NCI-H2029 treated with DMSO at 0.1 percent for 48 hours (cell line): ENCODE results near the gene NELL1.

Experiments used
- DNase-seq: peaks from one replicate; lab custom pipeline; 2025; lab: John Stamatoyannopoulos, UW

NELL1 gene

DNA sequence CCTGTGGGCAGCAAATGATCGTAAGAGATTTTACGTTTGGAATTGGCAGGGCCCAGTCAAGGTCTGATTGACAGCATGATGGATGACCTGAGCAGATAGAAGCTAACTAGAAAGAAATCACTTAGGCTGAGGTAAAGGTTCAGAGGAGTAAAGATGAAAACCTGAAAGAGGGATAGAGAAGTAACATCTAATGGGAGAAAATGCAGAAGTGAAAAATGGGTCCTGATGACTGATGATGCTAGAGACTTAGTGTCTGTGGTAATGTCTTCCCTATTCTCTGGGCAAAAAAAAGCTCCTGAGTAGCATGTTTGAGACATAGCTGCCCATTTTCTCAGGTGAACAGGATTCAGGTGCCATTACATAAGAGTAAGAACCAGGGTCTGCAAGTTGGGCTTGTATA, 894.7 kb downstream of the NELL1 start:
- DNase-seq: no peak

DNA sequence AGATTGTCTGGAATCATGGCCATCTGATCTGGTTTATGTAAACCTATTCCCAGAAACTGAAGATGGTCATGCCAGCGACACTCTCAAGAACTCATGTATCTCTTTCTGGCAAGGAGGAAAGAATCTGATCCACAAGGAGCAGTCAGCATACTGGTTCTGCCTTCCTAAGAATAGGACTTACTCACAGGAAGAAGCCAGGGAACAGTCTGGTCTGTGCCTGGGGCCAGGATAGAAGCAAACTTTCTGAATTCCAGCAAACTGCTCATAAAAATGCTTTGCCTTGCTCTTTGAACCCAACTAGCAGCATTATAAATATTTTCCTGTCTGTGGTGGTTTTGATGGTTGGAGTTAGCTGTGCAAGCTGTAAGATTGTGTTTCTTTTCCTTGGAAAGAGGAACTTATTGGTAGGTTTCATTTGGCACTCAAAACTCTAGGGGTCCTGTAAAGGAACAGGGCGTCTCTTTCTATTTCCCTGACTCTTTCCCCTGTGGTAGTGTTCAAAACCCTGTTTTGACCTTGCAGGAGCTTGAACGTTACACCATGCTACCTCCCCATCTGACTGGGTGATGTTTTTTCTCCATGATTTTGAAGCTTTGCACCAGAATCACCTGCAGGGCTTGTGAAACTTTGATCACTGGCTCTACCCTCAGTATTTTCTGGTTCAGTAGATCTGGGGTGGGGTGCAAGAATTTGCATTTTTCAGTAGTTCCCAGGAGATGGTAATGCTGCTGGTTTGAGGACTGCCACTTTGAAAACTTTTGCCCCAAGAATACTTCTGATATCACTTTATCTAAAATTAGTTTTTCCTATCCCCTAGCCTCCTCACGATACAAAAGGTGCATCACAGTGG, 895.7 kb downstream of the NELL1 start:
- no peak for DNase-seq

DNA sequence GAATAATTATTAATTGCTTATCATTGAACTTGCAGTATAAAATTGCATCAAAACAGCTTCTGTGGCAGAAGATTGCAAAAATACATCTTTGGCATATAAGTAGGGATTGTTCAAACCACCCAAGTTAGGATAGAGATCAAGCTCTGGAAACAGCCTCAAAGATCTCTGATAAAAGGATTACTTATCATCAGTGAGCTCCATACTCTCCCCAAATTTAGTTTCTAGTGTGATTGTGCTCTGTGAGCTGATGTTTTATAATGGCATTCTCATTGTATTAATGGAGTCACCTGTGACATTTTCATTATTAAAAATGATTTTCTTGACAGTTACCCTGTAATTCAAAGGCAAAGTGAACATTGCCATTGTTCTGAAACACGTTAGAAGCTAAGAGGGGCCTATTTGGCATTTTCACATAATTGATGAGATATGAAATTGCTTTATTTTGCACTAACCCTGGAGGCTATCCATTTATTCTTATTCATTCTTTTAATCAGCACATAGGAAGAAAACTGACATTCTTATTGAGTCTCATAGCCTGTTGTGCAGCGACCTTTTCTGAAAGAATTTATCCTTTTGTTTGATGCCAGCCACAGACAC, 897.2 kb downstream of the NELL1 start:
- DNase-seq: no peak

DNA sequence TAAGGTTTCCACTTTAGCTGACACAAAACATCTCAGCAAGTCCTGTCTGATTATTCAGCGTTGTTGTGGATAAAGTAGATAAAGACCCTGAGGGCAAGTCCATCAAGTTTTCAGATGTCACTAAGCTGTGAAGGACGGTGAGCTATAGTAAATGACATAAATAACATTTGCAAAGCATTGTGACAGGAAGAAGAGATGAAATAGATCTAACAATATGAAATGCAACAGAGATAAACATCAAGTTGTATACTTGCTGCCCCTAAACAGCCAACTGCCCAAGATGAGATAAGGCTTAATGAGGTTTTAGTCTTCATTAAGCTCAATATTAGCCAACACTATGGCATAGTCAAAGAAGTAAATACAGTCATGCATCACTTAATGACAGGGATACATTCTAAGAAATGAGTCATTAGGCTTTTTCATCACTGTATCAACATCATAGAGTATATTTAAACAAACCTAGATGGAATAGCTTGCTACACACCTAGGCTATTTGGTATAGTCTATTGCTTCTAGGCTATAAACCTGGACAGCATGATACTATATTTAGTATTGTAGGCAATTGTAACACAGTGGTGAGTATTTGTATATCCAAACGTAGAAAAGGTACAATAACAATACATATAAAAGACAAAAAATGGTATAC, 898.4 kb downstream of the NELL1 start:
- no peak for DNase-seq

DNA sequence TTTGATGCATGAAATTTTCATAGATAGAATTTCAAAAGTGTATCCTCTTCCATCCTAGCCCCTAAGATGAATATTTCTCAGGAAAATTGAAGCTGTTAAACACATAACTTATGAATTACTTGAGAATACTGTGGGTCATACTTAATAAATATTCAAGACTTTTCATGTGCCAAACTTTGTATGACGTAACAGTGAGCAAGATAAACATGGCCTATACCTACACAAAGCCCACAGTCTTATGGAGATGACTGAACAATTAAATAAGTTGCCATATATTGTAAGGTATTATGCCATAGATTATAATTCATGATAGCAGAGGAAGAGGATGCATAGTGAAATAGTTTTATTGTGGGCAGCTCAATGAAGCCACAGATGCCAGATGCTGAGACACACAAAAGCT, 902.8 kb downstream of the NELL1 start:
- DNase-seq: no peak

DNA sequence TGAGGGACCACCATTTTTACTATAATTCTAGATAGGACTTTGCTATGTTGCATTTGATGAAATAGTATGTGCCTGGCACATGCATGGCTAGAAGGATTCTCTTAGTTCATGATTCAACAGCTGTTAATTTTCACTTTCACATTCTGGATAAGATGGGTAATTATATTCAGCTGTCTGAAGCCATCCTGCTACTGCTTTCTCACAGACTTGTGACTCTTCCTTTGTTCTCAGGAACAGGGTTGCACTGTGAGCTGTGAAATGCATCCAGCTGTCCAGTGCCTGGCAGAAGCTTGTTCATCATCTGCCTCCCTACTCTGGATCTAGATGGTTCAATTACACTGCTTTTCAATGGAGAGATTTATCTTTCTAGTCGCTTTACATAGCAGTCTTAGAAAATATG, 913.4 kb downstream of the NELL1 start:
- DNase-seq: no peak

DNA sequence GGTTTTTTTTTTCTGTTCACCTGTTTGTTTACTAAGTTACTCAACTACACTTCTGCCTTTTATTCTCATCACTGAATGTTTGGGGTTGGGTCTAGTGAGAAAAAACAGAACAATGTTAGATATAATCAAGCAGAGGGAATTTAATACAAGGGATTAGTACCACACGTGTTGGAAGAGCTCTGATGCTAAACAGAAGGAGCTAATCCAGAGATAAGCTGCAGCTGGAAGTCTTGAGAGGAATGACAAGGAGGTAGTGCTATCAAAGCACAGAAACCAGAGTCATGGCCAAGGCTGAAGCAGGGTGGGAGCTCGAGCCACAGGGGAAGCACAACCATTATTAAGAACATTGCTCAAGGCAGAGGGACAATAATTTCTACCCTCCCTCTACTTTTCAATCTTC, 919.4 kb downstream of the NELL1 start:
- DNase-seq: no peak

DNA sequence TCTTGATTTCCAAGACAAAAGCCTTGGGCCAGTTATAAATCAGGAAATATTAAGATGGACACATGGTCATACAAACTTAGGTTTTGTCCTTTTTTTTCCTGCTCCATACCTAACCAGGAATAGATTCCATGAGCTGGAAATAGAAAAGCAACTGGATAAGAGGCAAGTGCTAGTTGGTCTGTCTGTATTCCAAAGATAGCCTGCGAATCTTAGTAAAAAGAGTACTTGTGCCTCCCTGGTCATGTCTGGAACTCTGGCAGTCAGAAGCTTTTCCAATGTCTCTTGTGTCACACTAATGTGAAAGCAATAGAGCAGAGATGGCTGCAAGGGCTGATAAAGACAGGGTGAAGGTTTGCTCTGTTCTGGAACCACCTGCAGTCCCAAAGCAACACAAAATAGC, 933.3 kb downstream of the NELL1 start:
- DNase-seq: no peak

DNA sequence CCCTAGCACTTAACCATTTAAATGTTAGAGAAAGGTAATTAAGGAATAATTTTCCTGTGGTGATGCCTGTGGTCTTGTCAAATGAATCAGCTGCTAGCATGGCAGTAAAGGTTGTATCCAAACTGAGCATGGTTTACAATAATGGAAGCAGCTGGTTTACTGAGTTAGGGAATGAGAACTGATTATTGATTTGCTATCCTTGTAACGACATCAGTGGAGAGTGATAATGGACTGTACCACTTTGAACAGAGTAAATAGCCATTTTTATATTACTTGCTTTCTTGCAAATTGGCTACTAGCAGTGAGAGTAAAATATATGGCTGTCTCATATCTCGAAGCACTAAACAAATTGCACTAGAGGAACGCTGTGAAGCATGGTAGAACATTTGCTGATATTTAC, 934.5 kb downstream of the NELL1 start:
- no peak for DNase-seq

DNA sequence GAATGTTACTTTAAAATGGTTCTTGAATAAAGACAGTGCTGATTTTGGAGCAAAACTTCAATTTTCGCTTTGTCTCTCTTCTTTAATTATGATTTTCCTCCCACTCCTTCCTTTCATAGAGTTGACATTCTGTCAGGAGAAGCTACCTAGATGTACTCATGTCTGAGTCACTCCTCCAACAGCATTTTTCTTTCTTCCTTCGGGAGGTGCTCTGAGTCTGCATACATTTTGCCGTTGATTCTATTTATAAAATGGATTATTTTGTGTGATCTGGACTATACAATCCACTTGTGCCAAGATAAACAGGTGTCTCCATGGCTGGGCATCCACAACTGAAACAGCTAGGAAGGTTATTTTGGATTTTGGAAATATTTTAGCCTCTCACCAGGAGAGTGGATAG, 935.2 kb downstream of the NELL1 start:
- DNase-seq: no peak

DNA sequence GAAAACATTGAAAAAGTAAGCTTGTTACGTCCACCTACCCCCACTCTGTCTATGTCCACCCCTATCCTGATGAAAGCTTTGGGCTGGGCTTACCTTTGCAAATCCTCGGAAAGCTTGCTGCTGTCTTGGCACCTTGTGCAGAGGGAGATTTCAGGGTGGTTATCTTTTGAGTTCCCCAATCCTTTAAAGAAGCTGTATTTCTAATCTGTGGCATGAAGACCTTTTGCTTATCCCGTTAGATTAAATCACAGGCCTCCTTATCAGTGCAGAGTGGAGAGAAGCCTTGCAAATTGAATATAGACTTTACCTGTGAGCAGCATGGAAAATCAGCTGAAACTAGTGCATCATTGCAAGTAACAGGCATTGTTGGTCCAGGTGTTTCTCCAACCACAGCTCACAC, 942.9 kb downstream of the NELL1 start:
- no peak for DNase-seq

DNA sequence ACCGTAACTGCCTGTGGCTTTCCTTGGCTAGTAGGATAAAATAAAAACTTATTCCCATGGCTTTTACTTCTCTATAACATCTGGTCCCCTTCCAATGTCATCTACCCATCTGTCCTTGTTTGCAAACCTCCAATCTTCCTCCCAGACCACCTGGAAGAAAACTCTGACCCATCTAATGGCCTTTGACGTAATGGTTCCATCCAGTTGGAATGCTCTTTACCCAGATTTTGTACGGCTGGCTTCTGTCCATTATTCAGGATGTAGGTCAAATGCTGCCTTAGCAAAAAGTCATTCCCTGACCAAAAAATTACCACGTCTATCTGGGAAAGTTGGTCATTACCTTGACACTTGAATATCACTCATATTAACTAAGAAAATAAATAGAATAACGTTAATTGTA, 945.6 kb downstream of the NELL1 start:
- DNase-seq: no peak

DNA sequence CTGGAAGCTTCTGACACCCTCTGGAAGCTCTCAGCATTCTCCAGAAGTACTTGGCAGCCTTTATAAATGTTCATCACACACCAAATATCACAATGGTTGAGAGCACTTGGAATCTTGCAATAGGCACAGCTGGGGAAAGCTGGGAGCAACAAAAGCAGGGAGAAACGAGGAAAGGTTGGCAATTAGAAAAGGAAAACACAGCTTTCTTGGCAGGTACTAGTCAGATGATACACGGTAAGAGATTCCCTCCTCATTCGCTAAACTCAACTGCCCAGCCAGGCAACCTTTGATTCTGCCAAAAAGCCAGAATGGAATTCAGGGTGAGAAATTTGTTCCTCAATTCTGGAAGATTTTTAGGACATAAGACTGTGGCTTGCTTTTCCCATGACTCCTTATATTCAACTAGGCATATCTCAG, 946.6 kb downstream of the NELL1 start:
- peak; percentile 73 for DNase-seq

DNA sequence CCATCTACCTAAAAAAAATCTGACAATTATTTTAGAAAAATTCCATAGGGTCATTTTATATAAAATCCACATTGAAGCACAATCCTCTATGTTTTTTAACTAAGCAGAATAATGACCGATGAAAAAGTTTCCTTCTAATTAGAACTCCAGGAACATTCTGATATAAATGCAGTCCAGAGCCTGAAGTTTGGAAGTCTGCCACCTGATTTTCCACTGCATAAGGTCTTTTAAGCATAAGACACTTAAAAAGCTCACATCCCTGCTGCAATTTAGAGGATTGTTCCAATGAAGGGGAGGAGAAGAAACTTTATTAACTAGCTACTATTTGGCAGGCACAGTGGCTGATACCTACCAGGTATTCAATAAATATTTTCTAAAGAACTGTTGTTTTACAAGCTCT, 953.2 kb downstream of the NELL1 start:
- no peak for DNase-seq

DNA sequence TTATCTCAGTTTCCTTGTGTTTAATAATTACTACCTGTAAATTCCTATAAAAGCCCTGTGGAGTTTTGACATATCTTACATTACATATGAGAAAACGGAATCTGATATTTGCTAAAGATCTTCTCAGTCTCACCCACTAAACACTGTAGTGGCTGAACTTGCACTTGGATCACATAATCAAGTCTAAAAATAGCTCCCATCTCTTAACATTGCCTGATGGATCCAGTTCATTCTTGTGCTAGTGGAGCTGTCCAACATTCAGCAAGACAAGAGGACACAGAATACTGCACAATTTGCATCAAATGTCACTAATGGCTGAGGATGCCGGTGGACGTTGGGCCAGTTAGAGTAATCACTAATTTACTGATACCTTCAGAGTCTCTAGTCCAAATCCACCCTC, 953.6 kb downstream of the NELL1 start:
- DNase-seq: peak; percentile 38
